HPDE6-E6E7 (cell line): Measurements from ENCODE around the gene CCNY.
A peak's percentile ranks its signal among the peaks of the same experiment; 100 is the strongest.

Experiments used
- DNase-seq: peaks from one replicate; pipeline ENCODE4 v3.0.0; 2011; ENCODE audit warnings: missing footprints; ENCODE audit errors: extremely low spot score

The CCNY gene

GRCh38 chr10:35471435-35471834 is 135.1 kb downstream of the CCNY start:
- no peak for DNase-seq

GRCh38 chr10:35480142-35480541 is 143.8 kb downstream of the CCNY start:
- no peak for DNase-seq

- DNase-seq: no peak
These were observed 145.1 kb downstream of the CCNY start for GRCh38 chr10:35481413-35481812.

GRCh38 chr10:35486297-35486990 is 150.1 kb downstream of the CCNY start:
- DNase-seq: no peak

- DNase-seq: no peak
These were observed 151.2 kb downstream of the CCNY start for GRCh38 chr10:35487336-35488034.

- DNase-seq: no peak
These were observed 151.9 kb downstream of the CCNY start for GRCh38 chr10:35488228-35488627.

GRCh38 chr10:35492386-35493195 is 156.3 kb downstream of the CCNY start:
- peak; percentile 9 for DNase-seq

- no peak for DNase-seq
These were observed 157.1 kb downstream of the CCNY start for GRCh38 chr10:35493196-35494118.

GRCh38 chr10:35495521-35496119 is 159.3 kb downstream of the CCNY start:
- no peak for DNase-seq

GRCh38 chr10:35497909-35498308 is 161.6 kb downstream of the CCNY start:
- DNase-seq: no peak

GRCh38 chr10:35498693-35499092 is 162.4 kb downstream of the CCNY start:
- no peak for DNase-seq

- no peak for DNase-seq
These were observed 165.6 kb downstream of the CCNY start for GRCh38 chr10:35501923-35502322.

GRCh38 chr10:35502692-35503091 is 166.4 kb downstream of the CCNY start:
- DNase-seq: no peak

GRCh38 chr10:35503578-35503977 is 167.3 kb downstream of the CCNY start:
- DNase-seq: no peak

GRCh38 chr10:35504132-35504531 is 167.8 kb downstream of the CCNY start:
- DNase-seq: no peak

GRCh38 chr10:35505241-35505873 is 169.0 kb downstream of the CCNY start:
- DNase-seq: no peak

- no peak for DNase-seq
These were observed 170.4 kb downstream of the CCNY start for GRCh38 chr10:35506741-35507140.

GRCh38 chr10:35507519-35508109 is 171.3 kb downstream of the CCNY start:
- no peak for DNase-seq

GRCh38 chr10:35508647-35509046 is 172.3 kb downstream of the CCNY start:
- no peak for DNase-seq

GRCh38 chr10:35510891-35511290 is 174.6 kb downstream of the CCNY start:
- DNase-seq: no peak
